ENCODE data around the gene ZNF133. TPM values are rescaled to one million over a fixed set of nuclear protein-coding genes. Genes with fewer than 3 reads are reported as not detected.

The ZNF133 gene
- total and polyA plus RNA-seq, 2 of the 13 experiments (the other 11 are each of a cell fraction or from before 2014, with no cell fraction given): 23.5 to 26.7 TPM

- ATAC-seq (no peak), DNase-seq (ENCODE audit: low spot score) (no peak), FAIRE-seq (no peak)
- ChIA-PET POLR2A (no interaction called here), CTCF (ENCODE audit: low intra/inter-chr PET ratio, low total read pairs) (no interaction called here)
- H3K4me3 ChIP-seq (replicated peaks in 1 of 3; ENCODE audit: insufficient read depth in 1 of 3, low read depth in 2 of 3, low read length in 3 of 3): no peak overlapping the region
- H3K79me2 ChIP-seq (ENCODE audit: insufficient read depth, low read length): no peaks in the 10 kb centered on the region
- no peaks in the 10 kb centered on the region for H3K36me3 ChIP-seq (replicated peaks in 1 of 2; ENCODE audit: control insufficient read depth in 1 of 2, insufficient read depth in 2 of 2, low read length in 2 of 2)
- 16% methylated on average over 5 of the region's 5 CpGs for WGBS (ENCODE audit: low lambda C conversion rate)
- peaks cover 0 to 12% of the 10 kb centered on the region in 2 experiments; a peak in 3 of 5 replicates for H3K27me3 ChIP-seq (ENCODE audit: control insufficient read depth in 1 of 2, insufficient read depth in 2 of 2, low read length in 2 of 2)
- H2AFZ ChIP-seq (ENCODE audit: low read length): no peak overlapping the region
- BruUV-seq (replicated peaks): no TSS peak
- H3K4me2 ChIP-seq (ENCODE audit: low read depth, low read length): no peak overlapping the region
- intact Hi-C loops (cut with micrococcal nuclease; ENCODE audit: unreplicated experiment) (no loop called here), in situ Hi-C loops (cut with HindIII; ENCODE audit: extremely low pct_ligation_motif_present, low pct_unique_long_range_greater_than_20kb) (loop anchor here (25.0 kb wide), 1 partner anchor 204 kb away; the partner anchor contains the start of gene OVOL2)
- H3K9me3 ChIP-seq (ENCODE audit: low read length): no peaks in the 10 kb centered on the region
- no peaks in the 10 kb centered on the region for H4K20me1 ChIP-seq (ENCODE audit: insufficient read depth, low read length)
- 0 out of 2 replicates have a peak, but pooled peaks cover 12% of the 10 kb centered on the region for H3K4me1 ChIP-seq (ENCODE audit: insufficient read depth, low read length)
- H3K27ac ChIP-seq (ENCODE audit: extremely low read length, insufficient read depth, low read length): no peak overlapping the region
- no peak overlapping the region for H3K9ac ChIP-seq (ENCODE audit: insufficient read depth, low read depth, low read length)
- TF ChIP-seq ZNF546 (CRISPR knock-in tag; conservative IDR thresholded peaks at IDR 0.05) (no peak), MAFF (IDR thresholded peaks at IDR 0.05; ENCODE audit: low read depth, low read length) (peak; percentile 91), HINFP (CRISPR knock-in tag; IDR thresholded peaks at IDR 0.05; ENCODE audit: low read depth) (no peak), MAFK (conservative IDR thresholded peaks at IDR 0.05 in 1 of 2, IDR thresholded peaks at IDR 0.05 in 1 of 2; ENCODE audit: low read length in 2 of 2) (peak; percentile 93 to 96)
Measured at GRCh38 chr20:18266282-18266681, 22.0 kb upstream of the ZNF133 start.

DNA sequence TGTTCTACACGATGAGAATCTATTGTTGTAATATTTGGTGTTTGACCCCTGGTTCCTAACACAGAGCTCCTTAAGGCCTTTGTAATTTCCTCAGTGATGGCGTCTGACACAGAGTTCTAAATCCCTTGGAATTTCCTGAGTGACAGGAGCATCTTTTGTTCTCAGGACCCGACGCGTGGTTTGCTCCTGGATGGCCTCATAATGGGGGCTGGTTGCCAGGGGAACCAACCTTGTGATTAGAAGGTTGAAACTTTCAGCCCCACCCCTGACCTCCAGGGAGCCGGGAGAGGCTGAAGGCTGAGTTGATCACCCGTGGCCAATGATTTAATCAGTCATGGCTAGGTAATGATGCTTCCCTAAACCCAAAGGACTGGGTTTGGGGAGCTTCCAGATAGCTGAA lies 20.5 kb upstream of the ZNF133 start:
- Histone ChIP-seq H3K4me2 (ENCODE audit: low read depth, low read length) (no peak overlapping the region), H3K4me3 (replicated peaks in 1 of 3; ENCODE audit: insufficient read depth in 1 of 3, low read depth in 2 of 3, low read length in 3 of 3) (no peak overlapping the region), H3K4me1 (ENCODE audit: insufficient read depth, low read length) (peaks cover 25% of the 10 kb centered on the region), H3K79me2 (ENCODE audit: insufficient read depth, low read length) (no peaks in the 10 kb centered on the region), H3K36me3 (replicated peaks in 1 of 2; ENCODE audit: control insufficient read depth in 1 of 2, insufficient read depth in 2 of 2, low read length in 2 of 2) (no peaks in the 10 kb centered on the region), H4K20me1 (ENCODE audit: insufficient read depth, low read length) (no peaks in the 10 kb centered on the region), H3K27ac (ENCODE audit: extremely low read length, insufficient read depth, low read length) (no peak overlapping the region), H3K9me3 (ENCODE audit: low read length) (no peaks in the 10 kb centered on the region), H3K9ac (ENCODE audit: insufficient read depth, low read depth, low read length) (no peak overlapping the region), H3K27me3 (ENCODE audit: control insufficient read depth in 1 of 2, insufficient read depth in 2 of 2, low read length in 2 of 2) (peaks cover 0 to 12% of the 10 kb centered on the region in 2 experiments; a peak in 3 of 5 replicates), H2AFZ (ENCODE audit: low read length) (no peak overlapping the region)
- BruUV-seq (replicated peaks): no TSS peak
- intact Hi-C loops (cut with micrococcal nuclease; ENCODE audit: unreplicated experiment): no loop called here
- TF ChIP-seq ATAD3A (CRISPR knock-in tag; IDR thresholded peaks at IDR 0.05) (no peak), ZBTB21 (CRISPR knock-in tag; IDR thresholded peaks at IDR 0.05) (no peak), REXO4 (CRISPR knock-in tag; IDR thresholded peaks at IDR 0.05; ENCODE audit: borderline replicate concordance) (0 out of 2 replicates have a peak, but pooled peaks have one; percentile 16)
- TF ChIP-seq, protein P1, sequence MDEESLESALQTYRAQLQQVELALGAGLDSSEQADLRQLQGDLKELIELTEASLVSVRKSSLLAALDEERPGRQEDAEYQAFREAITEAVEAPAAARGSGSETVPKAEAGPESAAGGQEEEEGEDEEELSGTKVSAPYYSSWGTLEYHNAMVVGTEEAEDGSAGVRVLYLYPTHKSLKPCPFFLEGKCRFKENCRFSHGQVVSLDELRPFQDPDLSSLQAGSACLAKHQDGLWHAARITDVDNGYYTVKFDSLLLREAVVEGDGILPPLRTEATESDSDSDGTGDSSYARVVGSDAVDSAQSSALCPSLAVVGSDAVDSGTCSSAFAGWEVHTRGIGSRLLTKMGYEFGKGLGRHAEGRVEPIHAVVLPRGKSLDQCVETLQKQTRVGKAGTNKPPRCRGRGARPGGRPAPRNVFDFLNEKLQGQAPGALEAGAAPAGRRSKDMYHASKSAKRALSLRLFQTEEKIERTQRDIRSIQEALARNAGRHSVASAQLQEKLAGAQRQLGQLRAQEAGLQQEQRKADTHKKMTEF (CRISPR knock-in tag; IDR thresholded peaks at IDR 0.05): no peak
- in situ Hi-C loops (cut with HindIII; ENCODE audit: extremely low pct_ligation_motif_present, low pct_unique_long_range_greater_than_20kb): loop anchor here (25.0 kb wide), 1 partner anchor 206 kb away; the partner anchor contains the start of gene OVOL2
- POLR2A ChIA-PET: interaction anchor here (0.6 kb wide), 2 partner anchors 266 to 391 kb away, joined by 3 to 4 read pairs; no protein-coding TSS in a partner anchor
- DNase-seq (ENCODE audit: low spot score) (no peak), ATAC-seq (no peak), FAIRE-seq (no peak)
- 21% methylated on average over 7 of the region's 7 CpGs for WGBS (ENCODE audit: low lambda C conversion rate)
- CTCF ChIA-PET (ENCODE audit: low intra/inter-chr PET ratio, low total read pairs): no interaction called here
